Measurements from ENCODE around the gene TMTC2.

Gene TMTC2

GRCh38 chr12:82647853-82648252, 38.9 kb upstream of the TMTC2 start:
- H3K9me3 ChIP-seq (ENCODE audit: insufficient read depth, low read length) = no peaks in the 10 kb centered on the region
- no peak overlapping the region for H3K4me2 ChIP-seq (ENCODE audit: low read length)
- H3K79me2 ChIP-seq (ENCODE audit: low read length) = no peaks in the 10 kb centered on the region
- no peaks in the 10 kb centered on the region for H3K27me3 ChIP-seq (ENCODE audit: low read depth, low read length)
- no peak for TF ChIP-seq EZH2phosphoT487 (IDR thresholded peaks at IDR 0.05; ENCODE audit: low read depth)
- TF ChIP-seq, protein P1, sequence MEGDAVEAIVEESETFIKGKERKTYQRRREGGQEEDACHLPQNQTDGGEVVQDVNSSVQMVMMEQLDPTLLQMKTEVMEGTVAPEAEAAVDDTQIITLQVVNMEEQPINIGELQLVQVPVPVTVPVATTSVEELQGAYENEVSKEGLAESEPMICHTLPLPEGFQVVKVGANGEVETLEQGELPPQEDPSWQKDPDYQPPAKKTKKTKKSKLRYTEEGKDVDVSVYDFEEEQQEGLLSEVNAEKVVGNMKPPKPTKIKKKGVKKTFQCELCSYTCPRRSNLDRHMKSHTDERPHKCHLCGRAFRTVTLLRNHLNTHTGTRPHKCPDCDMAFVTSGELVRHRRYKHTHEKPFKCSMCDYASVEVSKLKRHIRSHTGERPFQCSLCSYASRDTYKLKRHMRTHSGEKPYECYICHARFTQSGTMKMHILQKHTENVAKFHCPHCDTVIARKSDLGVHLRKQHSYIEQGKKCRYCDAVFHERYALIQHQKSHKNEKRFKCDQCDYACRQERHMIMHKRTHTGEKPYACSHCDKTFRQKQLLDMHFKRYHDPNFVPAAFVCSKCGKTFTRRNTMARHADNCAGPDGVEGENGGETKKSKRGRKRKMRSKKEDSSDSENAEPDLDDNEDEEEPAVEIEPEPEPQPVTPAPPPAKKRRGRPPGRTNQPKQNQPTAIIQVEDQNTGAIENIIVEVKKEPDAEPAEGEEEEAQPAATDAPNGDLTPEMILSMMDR (IDR thresholded peaks at IDR 0.05; ENCODE audit: low read depth, low read length) = no peak
- H3K27ac ChIP-seq (ENCODE audit: low read length) = no peak overlapping the region
- H4K20me1 ChIP-seq (ENCODE audit: insufficient read depth, low read length) = no peaks in the 10 kb centered on the region
- no peak overlapping the region for H3K4me3 ChIP-seq (ENCODE audit: low read length)
- H3K36me3 ChIP-seq (replicated peaks; ENCODE audit: low read depth, low read length) = no peaks in the 10 kb centered on the region
- peaks cover 7% of the 10 kb centered on the region; the same call in 1 of the 2 replicates for H3K4me1 ChIP-seq (ENCODE audit: low read length)
- H3K9ac ChIP-seq (ENCODE audit: low read length) = no peak overlapping the region
- no peak overlapping the region for H2AFZ ChIP-seq (ENCODE audit: low read depth, low read length)

- H4K20me1 ChIP-seq (ENCODE audit: insufficient read depth, low read length) = no peaks in the 10 kb centered on the region
- TF ChIP-seq, protein P1 (IDR thresholded peaks at IDR 0.05; ENCODE audit: low read depth, low read length) = no peak
- no peak for TF ChIP-seq EZH2phosphoT487 (IDR thresholded peaks at IDR 0.05; ENCODE audit: low read depth)
- H2AFZ ChIP-seq (ENCODE audit: low read depth, low read length) = no peak overlapping the region
- no peaks in the 10 kb centered on the region for H3K27me3 ChIP-seq (ENCODE audit: low read depth, low read length)
- peaks cover 7% of the 10 kb centered on the region; the same call in 1 of the 2 replicates for H3K4me1 ChIP-seq (ENCODE audit: low read length)
- H3K27ac ChIP-seq (ENCODE audit: low read length) = no peak overlapping the region
- H3K9me3 ChIP-seq (ENCODE audit: insufficient read depth, low read length) = no peaks in the 10 kb centered on the region
- H3K79me2 ChIP-seq (ENCODE audit: low read length) = no peaks in the 10 kb centered on the region
- H3K9ac ChIP-seq (ENCODE audit: low read length) = no peak overlapping the region
- no peaks in the 10 kb centered on the region for H3K36me3 ChIP-seq (replicated peaks; ENCODE audit: low read depth, low read length)
- no peak overlapping the region for H3K4me2 ChIP-seq (ENCODE audit: low read length)
- H3K4me3 ChIP-seq (ENCODE audit: low read length) = no peak overlapping the region
Measured at GRCh38 chr12:82648259-82648909, 38.3 kb upstream of the TMTC2 start.

DNA sequence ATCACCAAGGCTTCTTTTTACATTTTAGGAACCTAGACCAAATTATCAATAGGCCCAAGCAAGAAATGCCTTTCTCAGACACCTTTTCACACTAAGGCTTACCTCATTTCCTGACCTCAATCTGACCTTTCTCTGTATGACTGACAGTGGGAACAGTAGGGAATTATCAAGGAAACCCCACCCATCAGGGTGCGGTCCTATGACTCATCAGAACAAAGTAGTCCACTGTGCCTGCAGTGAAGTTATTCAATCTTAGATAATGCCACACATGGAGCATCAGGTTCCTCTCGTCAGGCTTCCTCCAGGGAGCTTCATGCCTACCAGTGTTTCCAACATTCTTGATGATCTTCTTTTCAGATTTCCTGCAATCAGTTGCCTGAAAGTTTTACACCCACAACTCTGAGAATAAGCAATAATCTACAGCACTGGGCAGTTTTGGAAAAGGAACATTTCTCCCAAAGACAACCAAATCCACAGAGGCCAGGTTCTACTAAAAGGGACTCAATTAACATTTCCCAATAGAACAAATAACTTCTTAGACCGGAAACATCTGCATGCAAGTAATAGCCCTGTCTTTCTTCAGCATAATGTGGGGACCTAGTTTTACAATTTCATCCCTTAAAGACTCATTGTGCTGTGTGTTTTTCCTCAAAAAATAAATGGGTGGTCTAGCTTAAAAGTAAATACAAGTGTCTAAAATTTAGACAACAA, 35.9 kb upstream of the TMTC2 start:
- Histone ChIP-seq H3K79me2 (ENCODE audit: low read length) (no peaks in the 10 kb centered on the region), H4K20me1 (ENCODE audit: insufficient read depth, low read length) (no peaks in the 10 kb centered on the region), H3K4me3 (ENCODE audit: low read length) (no peak overlapping the region), H3K36me3 (replicated peaks; ENCODE audit: low read depth, low read length) (no peaks in the 10 kb centered on the region), H3K9ac (ENCODE audit: low read length) (no peak overlapping the region), H3K27me3 (ENCODE audit: low read depth, low read length) (no peaks in the 10 kb centered on the region), H3K4me1 (ENCODE audit: low read length) (peaks cover 7% of the 10 kb centered on the region; the same call in 1 of the 2 replicates), H3K4me2 (ENCODE audit: low read length) (no peak overlapping the region), H2AFZ (ENCODE audit: low read depth, low read length) (no peak overlapping the region), H3K9me3 (ENCODE audit: insufficient read depth, low read length) (no peaks in the 10 kb centered on the region), H3K27ac (ENCODE audit: low read length) (no peak overlapping the region)
- TF ChIP-seq, protein P1 (IDR thresholded peaks at IDR 0.05; ENCODE audit: low read depth, low read length) = no peak
- TF ChIP-seq EZH2phosphoT487 (IDR thresholded peaks at IDR 0.05; ENCODE audit: low read depth) = no peak

- H3K9ac ChIP-seq (ENCODE audit: low read length) = no peak overlapping the region
- H3K27ac ChIP-seq (ENCODE audit: low read length) = no peak overlapping the region
- no peak overlapping the region for H3K4me3 ChIP-seq (ENCODE audit: low read length)
Measured at GRCh38 chr12:82651489-82651888, 35.2 kb upstream of the TMTC2 start.

More at GRCh38 chr12:82651489-82651888, 35.2 kb upstream of the TMTC2 start:
- no peaks in the 10 kb centered on the region for H3K9me3 ChIP-seq (ENCODE audit: insufficient read depth, low read length)
- H3K4me1 ChIP-seq (ENCODE audit: low read length) = peaks cover 7% of the 10 kb centered on the region; the same call in 1 of the 2 replicates
- H3K4me2 ChIP-seq (ENCODE audit: low read length) = no peak overlapping the region
- no peak overlapping the region for H2AFZ ChIP-seq (ENCODE audit: low read depth, low read length)
- H4K20me1 ChIP-seq (ENCODE audit: insufficient read depth, low read length) = no peaks in the 10 kb centered on the region
- H3K79me2 ChIP-seq (ENCODE audit: low read length) = no peaks in the 10 kb centered on the region
- H3K36me3 ChIP-seq (replicated peaks; ENCODE audit: low read depth, low read length) = no peaks in the 10 kb centered on the region
- TF ChIP-seq EZH2phosphoT487 (IDR thresholded peaks at IDR 0.05; ENCODE audit: low read depth) = no peak
- TF ChIP-seq, protein P1 (IDR thresholded peaks at IDR 0.05; ENCODE audit: low read depth, low read length) = no peak
- H3K27me3 ChIP-seq (ENCODE audit: low read depth, low read length) = no peaks in the 10 kb centered on the region
